22Rv1 (cell line): ENCODE data around the gene SYVN1.

Experiments used
- H3K27ac ChIP-seq: fragments of 450-650 bp; 2 replicates; pipeline ENCODE4 v1.5.1; 2017
- CTCF ChIP-seq: fragments of 450-650 bp; IDR thresholded peaks from 2 replicates; pipeline ENCODE4 v1.5.1; 2017; ENCODE audit warnings: mild to moderate bottlenecking
- ZFX ChIP-seq: fragments of 450-650 bp; IDR thresholded peaks from 2 replicates; pipeline ENCODE4 v1.6.1; 2017; ENCODE audit warnings: antibody characterized with exemption, borderline replicate concordance

Gene SYVN1

GRCh38 chr11:65134952-65135632 lies 773 bp upstream of the SYVN1 start:
- TF ChIP-seq ZFX (no peak), CTCF (no peak)

GRCh38 chr11:65133724-65134123 lies 595 bp downstream of the SYVN1 start:
- peak overlapping the region; percentile 98 for H3K27ac ChIP-seq
- no peak for TF ChIP-seq CTCF
- no peak for TF ChIP-seq ZFX

More at GRCh38 chr11:65134952-65135632, 773 bp upstream of the SYVN1 start:
- peak overlapping the region; percentile 98 for H3K27ac ChIP-seq

GRCh38 chr11:65132988-65133700 lies 1.2 kb downstream of the SYVN1 start:
- peak overlapping the region; percentile 98 for H3K27ac ChIP-seq
- no peak for TF ChIP-seq CTCF
- no peak for TF ChIP-seq ZFX

GRCh38 chr11:65132238-65132987 lies 1.9 kb downstream of the SYVN1 start:
- peak overlapping the region; percentile 98 for H3K27ac ChIP-seq
- TF ChIP-seq CTCF (no peak), ZFX (no peak)

- TF ChIP-seq CTCF (no peak), ZFX (no peak)
- H3K27ac ChIP-seq, result no peak overlapping the region
Observed at GRCh38 chr11:65131895-65132237, 2.5 kb downstream of the SYVN1 start.

- TF ChIP-seq ZFX (no peak), CTCF (no peak)
- H3K27ac ChIP-seq, result no peak overlapping the region
Observed at GRCh38 chr11:65131417-65131776, 2.9 kb downstream of the SYVN1 start.
